ENCODE results near the gene NSUN3.

DNA sequence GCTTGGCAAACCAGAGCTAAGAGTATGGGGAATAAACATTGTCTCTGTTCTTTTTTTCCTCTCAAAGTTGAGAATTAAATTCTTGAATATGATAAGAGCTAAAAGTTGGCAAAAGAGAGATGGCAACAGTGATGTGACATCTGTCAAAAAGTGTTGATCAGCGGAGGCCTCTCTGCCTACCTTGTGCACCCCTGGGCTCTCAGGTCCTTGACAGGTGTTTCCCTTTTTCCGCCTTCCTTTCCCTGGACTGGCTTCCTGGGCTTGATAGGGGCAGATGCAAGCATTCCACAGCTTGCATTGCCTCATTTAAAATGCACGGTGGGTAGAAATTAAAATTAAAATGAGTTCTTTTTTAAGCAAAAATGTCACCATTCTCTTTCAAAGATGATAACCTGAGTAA is 84.2 kb downstream of the NSUN3 start:
- TF ChIP-seq TCF12 (IDR thresholded peaks at IDR 0.05; ENCODE audit: low read depth, low read length) = no peak
- no peak for TF ChIP-seq SIN3A (conservative IDR thresholded peaks at IDR 0.05 in 1 of 2, IDR thresholded peaks at IDR 0.05 in 1 of 2; ENCODE audit: low read depth in 1 of 2, low read length in 2 of 2)
